ENCODE data around the gene HDAC8.

The HDAC8 gene

GRCh38 chrX:72393836-72394517 lies 178.7 kb downstream of the HDAC8 start:
- TF ChIP-seq POLR2A (IDR thresholded peaks at IDR 0.05; ENCODE audit: low read length) (no peak), GATA1 (IDR thresholded peaks at IDR 0.05; ENCODE audit: low read depth, low read length) (no peak)
- DNase-seq: no peak

GRCh38 chrX:72392816-72393800 lies 179.5 kb downstream of the HDAC8 start:
- no peak for DNase-seq
- TF ChIP-seq POLR2A (IDR thresholded peaks at IDR 0.05; ENCODE audit: low read length) (no peak), GATA1 (IDR thresholded peaks at IDR 0.05; ENCODE audit: low read depth, low read length) (no peak)

- TF ChIP-seq POLR2A (IDR thresholded peaks at IDR 0.05; ENCODE audit: low read length): no peak
- TF ChIP-seq GATA1 (IDR thresholded peaks at IDR 0.05; ENCODE audit: low read depth, low read length): no peak
- no peak for DNase-seq
These were observed 180.6 kb downstream of the HDAC8 start for GRCh38 chrX:72392042-72392441.

- no peak for DNase-seq
- no peak for TF ChIP-seq GATA1 (IDR thresholded peaks at IDR 0.05; ENCODE audit: low read depth, low read length)
- no peak for TF ChIP-seq POLR2A (IDR thresholded peaks at IDR 0.05; ENCODE audit: low read length)
These were observed 185.4 kb downstream of the HDAC8 start for GRCh38 chrX:72387247-72387646.

GRCh38 chrX:72382202-72382595 lies 190.4 kb downstream of the HDAC8 start:
- no peak for DNase-seq
- TF ChIP-seq GATA1 (IDR thresholded peaks at IDR 0.05; ENCODE audit: low read depth, low read length): no peak
- no peak for TF ChIP-seq POLR2A (IDR thresholded peaks at IDR 0.05; ENCODE audit: low read length)

GRCh38 chrX:72381439-72382201 lies 191.0 kb downstream of the HDAC8 start:
- DNase-seq: no peak
- no peak for TF ChIP-seq POLR2A (IDR thresholded peaks at IDR 0.05; ENCODE audit: low read length)
- TF ChIP-seq GATA1 (IDR thresholded peaks at IDR 0.05; ENCODE audit: low read depth, low read length): no peak

- DNase-seq: no peak
- no peak for TF ChIP-seq POLR2A (IDR thresholded peaks at IDR 0.05; ENCODE audit: low read length)
- TF ChIP-seq GATA1 (IDR thresholded peaks at IDR 0.05; ENCODE audit: low read depth, low read length): no peak
These were observed 196.5 kb downstream of the HDAC8 start for GRCh38 chrX:72376124-72376523.

GRCh38 chrX:72373136-72373535 lies 199.5 kb downstream of the HDAC8 start:
- DNase-seq: no peak

GRCh38 chrX:72372735-72373134 lies 199.9 kb downstream of the HDAC8 start:
- DNase-seq: no peak
- TF ChIP-seq POLR2A (IDR thresholded peaks at IDR 0.05; ENCODE audit: low read length) (no peak), GATA1 (IDR thresholded peaks at IDR 0.05; ENCODE audit: low read depth, low read length) (no peak)

More at GRCh38 chrX:72373136-72373535, 199.5 kb downstream of the HDAC8 start:
- TF ChIP-seq GATA1 (IDR thresholded peaks at IDR 0.05; ENCODE audit: low read depth, low read length): no peak
- TF ChIP-seq POLR2A (IDR thresholded peaks at IDR 0.05; ENCODE audit: low read length): no peak

GRCh38 chrX:72371405-72371804 lies 201.2 kb downstream of the HDAC8 start:
- no peak for TF ChIP-seq POLR2A (IDR thresholded peaks at IDR 0.05; ENCODE audit: low read length)
- no peak for TF ChIP-seq GATA1 (IDR thresholded peaks at IDR 0.05; ENCODE audit: low read depth, low read length)
- no peak for DNase-seq

- no peak for TF ChIP-seq GATA1 (IDR thresholded peaks at IDR 0.05; ENCODE audit: low read depth, low read length)
- no peak for TF ChIP-seq POLR2A (IDR thresholded peaks at IDR 0.05; ENCODE audit: low read length)
- no peak for DNase-seq
These were observed 203.8 kb downstream of the HDAC8 start for GRCh38 chrX:72368796-72369195.

- no peak for DNase-seq
- TF ChIP-seq GATA1 (IDR thresholded peaks at IDR 0.05; ENCODE audit: low read depth, low read length): no peak
- TF ChIP-seq POLR2A (IDR thresholded peaks at IDR 0.05; ENCODE audit: low read length): no peak
These were observed 205.1 kb downstream of the HDAC8 start for GRCh38 chrX:72367516-72367915.

GRCh38 chrX:72366701-72367454 lies 205.8 kb downstream of the HDAC8 start:
- no peak for TF ChIP-seq GATA1 (IDR thresholded peaks at IDR 0.05; ENCODE audit: low read depth, low read length)
- no peak for TF ChIP-seq POLR2A (IDR thresholded peaks at IDR 0.05; ENCODE audit: low read length)

More at GRCh38 chrX:72366701-72367454, 205.8 kb downstream of the HDAC8 start:
- DNase-seq: no peak
